ENCODE data around the gene LENG1. TPM values are rescaled to one million over a fixed set of nuclear protein-coding genes. Genes with fewer than 3 reads are reported as not detected.

LENG1 gene
- total RNA-seq, 1 experiment from 2014 or later = 11.2 TPM

DNA sequence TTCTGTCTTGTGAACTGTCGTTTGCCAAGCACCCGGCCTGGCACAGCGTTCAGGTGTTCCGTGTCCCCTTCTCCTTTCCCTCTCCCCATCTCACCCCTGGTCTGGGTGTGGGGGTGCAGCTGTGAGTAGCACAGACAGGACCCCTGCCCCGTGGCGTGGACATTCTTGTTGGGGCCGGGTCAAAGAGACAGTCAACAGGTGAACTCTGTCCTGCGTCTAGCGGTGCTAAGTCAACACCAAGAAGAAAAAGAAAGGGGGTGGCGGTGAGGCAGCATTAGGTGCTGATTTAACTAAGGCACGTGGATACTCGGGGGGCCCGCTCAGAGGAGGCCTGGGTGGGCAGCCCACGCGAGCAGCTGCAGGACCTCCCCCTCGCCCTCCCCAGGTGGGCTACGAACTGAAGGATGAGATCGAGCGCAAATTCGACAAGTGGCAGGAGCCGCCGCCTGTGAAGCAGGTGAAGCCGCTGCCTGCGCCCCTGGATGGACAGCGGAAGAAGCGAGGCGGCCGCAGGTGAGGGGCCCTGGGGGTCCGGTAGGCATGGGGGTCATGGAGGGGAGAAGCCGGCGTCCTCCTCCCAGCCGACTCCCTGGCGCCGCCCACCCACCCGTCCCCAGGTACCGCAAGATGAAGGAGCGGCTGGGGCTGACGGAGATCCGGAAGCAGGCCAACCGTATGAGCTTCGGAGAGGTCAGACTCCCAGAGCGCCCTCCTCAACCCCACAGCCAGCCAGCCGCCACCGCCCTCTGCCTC, 31.7 kb downstream of the LENG1 start:
- in situ Hi-C loops (cut with HindIII; ENCODE audit: low pct_unique_long_range_greater_than_20kb, low sequenced_read_pairs) = no loop called here

DNA sequence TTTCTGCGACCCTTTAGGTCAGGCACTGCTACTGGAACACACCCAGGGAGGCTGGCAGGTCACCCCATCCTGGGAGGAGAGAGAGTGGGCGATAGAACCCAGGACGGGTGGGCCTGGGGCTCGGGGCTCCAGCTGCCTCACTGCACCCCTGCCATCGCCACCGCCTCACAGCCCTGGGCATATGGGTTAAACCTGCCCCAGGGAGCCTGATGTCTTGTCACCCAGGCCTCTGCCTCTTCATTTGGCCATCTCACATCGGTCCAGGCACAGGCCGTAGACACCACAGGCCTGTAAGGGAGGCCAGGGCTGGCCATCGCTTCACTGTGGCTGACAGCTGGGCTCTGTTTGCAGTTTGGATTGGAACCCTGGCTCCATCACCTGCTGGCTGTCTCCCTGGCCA, 33.8 kb downstream of the LENG1 start:
- peaks cover 17% of the 10 kb centered on the region for H3K36me3 ChIP-seq (ENCODE audit: control insufficient read depth, insufficient read depth, low read length)
- CTCF ChIA-PET = no interaction called here

More for the DNA sequence above, 31.7 kb downstream of the LENG1 start:
- Histone ChIP-seq H3K27me3 (ENCODE audit: control insufficient read depth, insufficient read depth, low read length) (no peaks in the 10 kb centered on the region), H3K4me1 (ENCODE audit: control insufficient read depth, insufficient read depth, low read length) (no peaks in the 10 kb centered on the region), H3K9me3 (ENCODE audit: control insufficient read depth, insufficient read depth, low read depth, low read length) (no peaks in the 10 kb centered on the region), H3K4me3 (ENCODE audit: low read depth in 2 of 2, low read length in 2 of 2) (no peak overlapping the region), H3K27ac (ENCODE audit: low read length) (no peak overlapping the region), H3K36me3 (ENCODE audit: control insufficient read depth, insufficient read depth, low read length) (peaks cover 17% of the 10 kb centered on the region)
- intact Hi-C loops (cut with micrococcal nuclease; ENCODE audit: unreplicated experiment) = no loop called here
- CTCF ChIA-PET = no interaction called here
- ATAC-seq (no peak), DNase-seq (ENCODE audit: low read depth, low spot score) (no peak)
- TF ChIP-seq POLR2AphosphoS5 (IDR thresholded peaks at IDR 0.05; ENCODE audit: low read depth, low read length) (no peak), SIN3A (IDR thresholded peaks at IDR 0.05; ENCODE audit: borderline replicate concordance, insufficient read depth, low read depth, low read length) (no peak), TCF7L2 (IDR thresholded peaks at IDR 0.05; ENCODE audit: low read depth, low read length) (no peak)
- TF ChIP-seq, protein P1, sequence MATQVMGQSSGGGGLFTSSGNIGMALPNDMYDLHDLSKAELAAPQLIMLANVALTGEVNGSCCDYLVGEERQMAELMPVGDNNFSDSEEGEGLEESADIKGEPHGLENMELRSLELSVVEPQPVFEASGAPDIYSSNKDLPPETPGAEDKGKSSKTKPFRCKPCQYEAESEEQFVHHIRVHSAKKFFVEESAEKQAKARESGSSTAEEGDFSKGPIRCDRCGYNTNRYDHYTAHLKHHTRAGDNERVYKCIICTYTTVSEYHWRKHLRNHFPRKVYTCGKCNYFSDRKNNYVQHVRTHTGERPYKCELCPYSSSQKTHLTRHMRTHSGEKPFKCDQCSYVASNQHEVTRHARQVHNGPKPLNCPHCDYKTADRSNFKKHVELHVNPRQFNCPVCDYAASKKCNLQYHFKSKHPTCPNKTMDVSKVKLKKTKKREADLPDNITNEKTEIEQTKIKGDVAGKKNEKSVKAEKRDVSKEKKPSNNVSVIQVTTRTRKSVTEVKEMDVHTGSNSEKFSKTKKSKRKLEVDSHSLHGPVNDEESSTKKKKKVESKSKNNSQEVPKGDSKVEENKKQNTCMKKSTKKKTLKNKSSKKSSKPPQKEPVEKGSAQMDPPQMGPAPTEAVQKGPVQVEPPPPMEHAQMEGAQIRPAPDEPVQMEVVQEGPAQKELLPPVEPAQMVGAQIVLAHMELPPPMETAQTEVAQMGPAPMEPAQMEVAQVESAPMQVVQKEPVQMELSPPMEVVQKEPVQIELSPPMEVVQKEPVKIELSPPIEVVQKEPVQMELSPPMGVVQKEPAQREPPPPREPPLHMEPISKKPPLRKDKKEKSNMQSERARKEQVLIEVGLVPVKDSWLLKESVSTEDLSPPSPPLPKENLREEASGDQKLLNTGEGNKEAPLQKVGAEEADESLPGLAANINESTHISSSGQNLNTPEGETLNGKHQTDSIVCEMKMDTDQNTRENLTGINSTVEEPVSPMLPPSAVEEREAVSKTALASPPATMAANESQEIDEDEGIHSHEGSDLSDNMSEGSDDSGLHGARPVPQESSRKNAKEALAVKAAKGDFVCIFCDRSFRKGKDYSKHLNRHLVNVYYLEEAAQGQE (IDR thresholded peaks at IDR 0.05; ENCODE audit: insufficient read depth in 1 of 2, low read depth in 2 of 2, low read length in 1 of 2) = no peak
- TF ChIP-seq, protein P2, sequence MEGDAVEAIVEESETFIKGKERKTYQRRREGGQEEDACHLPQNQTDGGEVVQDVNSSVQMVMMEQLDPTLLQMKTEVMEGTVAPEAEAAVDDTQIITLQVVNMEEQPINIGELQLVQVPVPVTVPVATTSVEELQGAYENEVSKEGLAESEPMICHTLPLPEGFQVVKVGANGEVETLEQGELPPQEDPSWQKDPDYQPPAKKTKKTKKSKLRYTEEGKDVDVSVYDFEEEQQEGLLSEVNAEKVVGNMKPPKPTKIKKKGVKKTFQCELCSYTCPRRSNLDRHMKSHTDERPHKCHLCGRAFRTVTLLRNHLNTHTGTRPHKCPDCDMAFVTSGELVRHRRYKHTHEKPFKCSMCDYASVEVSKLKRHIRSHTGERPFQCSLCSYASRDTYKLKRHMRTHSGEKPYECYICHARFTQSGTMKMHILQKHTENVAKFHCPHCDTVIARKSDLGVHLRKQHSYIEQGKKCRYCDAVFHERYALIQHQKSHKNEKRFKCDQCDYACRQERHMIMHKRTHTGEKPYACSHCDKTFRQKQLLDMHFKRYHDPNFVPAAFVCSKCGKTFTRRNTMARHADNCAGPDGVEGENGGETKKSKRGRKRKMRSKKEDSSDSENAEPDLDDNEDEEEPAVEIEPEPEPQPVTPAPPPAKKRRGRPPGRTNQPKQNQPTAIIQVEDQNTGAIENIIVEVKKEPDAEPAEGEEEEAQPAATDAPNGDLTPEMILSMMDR (IDR thresholded peaks at IDR 0.05) = no peak
- POLR2A ChIA-PET = no interaction called here
- no TSS peak for BruUV-seq (replicated peaks)

More for the DNA sequence above, 33.8 kb downstream of the LENG1 start:
- H3K27me3 ChIP-seq (ENCODE audit: control insufficient read depth, insufficient read depth, low read length) = no peaks in the 10 kb centered on the region
- no peaks in the 10 kb centered on the region for H3K9me3 ChIP-seq (ENCODE audit: control insufficient read depth, insufficient read depth, low read depth, low read length)
- no peaks in the 10 kb centered on the region for H3K4me1 ChIP-seq (ENCODE audit: control insufficient read depth, insufficient read depth, low read length)
- ATAC-seq = no peak
- in situ Hi-C loops (cut with HindIII; ENCODE audit: low pct_unique_long_range_greater_than_20kb, low sequenced_read_pairs) (no loop called here), intact Hi-C loops (cut with micrococcal nuclease; ENCODE audit: unreplicated experiment) (no loop called here)
- H3K4me3 ChIP-seq (ENCODE audit: low read depth in 2 of 2, low read length in 2 of 2) = no peak overlapping the region
- no peak overlapping the region for H3K27ac ChIP-seq (ENCODE audit: low read length)
- no TSS peak for BruUV-seq (replicated peaks)
- DNase-seq (ENCODE audit: low read depth, low spot score) = no peak
- POLR2A ChIA-PET = no interaction called here
- TF ChIP-seq POLR2AphosphoS5 (IDR thresholded peaks at IDR 0.05; ENCODE audit: low read depth, low read length) (no peak), TCF7L2 (IDR thresholded peaks at IDR 0.05; ENCODE audit: low read depth, low read length) (no peak), SIN3A (IDR thresholded peaks at IDR 0.05; ENCODE audit: borderline replicate concordance, insufficient read depth, low read depth, low read length) (no peak)
- TF ChIP-seq, protein P2 (IDR thresholded peaks at IDR 0.05) = no peak
- TF ChIP-seq, protein P1 (IDR thresholded peaks at IDR 0.05; ENCODE audit: insufficient read depth in 1 of 2, low read depth in 2 of 2, low read length in 1 of 2) = no peak
